NCI-H1436 (cell line): Measurements from ENCODE around the gene NOX3.

Source experiments
- DNase-seq: peaks from one replicate; lab custom pipeline; 2025; lab: John Stamatoyannopoulos, UW

Gene NOX3

GRCh38 chr6:155434096-155434495, 21.5 kb downstream of the NOX3 start:
- no peak for DNase-seq

- DNase-seq: no peak
Observed at GRCh38 chr6:155432293-155432692, 23.3 kb downstream of the NOX3 start.

GRCh38 chr6:155429321-155429893, 26.2 kb downstream of the NOX3 start:
- DNase-seq: no peak

- DNase-seq: no peak
Observed at GRCh38 chr6:155426408-155426945, 29.2 kb downstream of the NOX3 start.

GRCh38 chr6:155424181-155424580, 31.5 kb downstream of the NOX3 start:
- DNase-seq: no peak

GRCh38 chr6:155422635-155423034, 33.0 kb downstream of the NOX3 start:
- DNase-seq: no peak

DNA sequence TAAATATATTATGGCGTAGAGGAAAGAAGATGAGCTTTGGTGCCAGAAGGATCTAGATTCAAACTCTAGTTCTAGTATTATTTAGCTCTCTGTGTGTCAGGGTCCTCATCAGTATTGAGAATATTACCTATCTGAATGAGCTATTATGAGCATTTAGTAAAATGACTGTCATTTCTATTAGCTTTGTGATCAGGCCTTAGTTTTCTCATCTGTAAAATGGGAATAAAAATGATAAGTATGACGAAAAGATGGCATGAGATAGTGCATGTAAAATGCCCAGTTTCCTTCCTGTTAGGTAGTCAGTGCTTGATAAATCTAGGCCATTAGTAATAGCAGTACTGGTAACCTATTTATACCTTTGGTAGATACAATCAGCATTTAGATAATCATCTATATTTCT, 35.1 kb downstream of the NOX3 start:
- DNase-seq: no peak

DNA sequence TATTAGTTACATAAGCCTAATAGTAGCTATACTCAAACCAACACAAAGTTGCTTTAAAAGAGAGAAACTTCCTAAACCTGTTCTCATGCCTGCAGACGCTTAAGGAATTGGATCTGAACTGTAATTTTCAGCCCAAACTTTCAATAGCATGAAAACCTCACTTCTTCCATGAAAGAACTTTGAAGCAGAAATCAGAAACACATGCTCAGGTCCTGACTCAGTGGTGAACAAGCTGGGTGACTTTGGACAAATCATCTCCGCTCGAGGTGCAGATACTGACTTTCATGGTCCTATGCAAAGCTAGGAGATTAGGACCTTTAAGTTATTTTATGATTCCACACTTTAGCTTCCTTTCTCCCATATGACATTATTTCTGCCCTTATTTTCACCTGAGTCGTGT, 36.5 kb downstream of the NOX3 start:
- no peak for DNase-seq

DNA sequence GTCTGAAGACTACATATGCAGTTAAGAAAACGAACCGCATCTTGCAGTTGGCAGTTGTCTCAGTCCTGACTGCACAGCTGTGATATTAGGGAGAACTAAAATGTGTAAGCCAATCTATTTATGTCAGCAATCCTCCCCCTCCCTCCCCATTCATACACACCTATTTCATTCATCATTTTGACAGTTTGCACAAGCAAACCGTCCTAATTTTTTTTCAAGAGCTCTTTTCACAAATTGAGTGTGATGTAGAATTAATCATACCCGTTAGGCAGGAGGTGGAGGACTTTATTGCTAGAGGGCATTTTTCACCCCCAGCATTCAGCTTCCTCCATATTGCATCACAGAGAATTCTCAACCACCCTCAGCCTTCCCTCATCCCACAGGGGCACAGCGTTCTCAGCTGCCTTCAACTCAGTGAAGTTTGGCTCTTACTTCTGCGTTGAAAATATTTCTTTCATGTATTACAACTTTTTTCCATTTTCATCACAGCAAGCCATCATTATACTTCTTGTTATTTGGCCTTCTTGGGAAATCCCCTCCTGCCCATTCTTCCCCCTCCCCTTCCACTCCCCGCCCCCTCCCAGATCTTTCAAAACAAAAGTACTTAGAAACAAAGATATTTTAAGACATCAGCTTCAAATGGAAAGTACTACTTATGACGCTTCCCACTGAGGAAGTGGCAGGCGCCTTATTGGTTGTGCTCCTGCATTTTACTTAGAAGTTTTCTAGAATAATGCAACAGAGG, 37.5 kb downstream of the NOX3 start:
- peak; percentile 74 for DNase-seq

GRCh38 chr6:155417454-155417853, 38.2 kb downstream of the NOX3 start:
- DNase-seq: no peak

- no peak for DNase-seq
Observed at GRCh38 chr6:155415953-155416352, 39.7 kb downstream of the NOX3 start.

GRCh38 chr6:155414049-155414448, 41.6 kb downstream of the NOX3 start:
- no peak for DNase-seq

- no peak for DNase-seq
Observed at GRCh38 chr6:155412335-155412734, 43.3 kb downstream of the NOX3 start.

GRCh38 chr6:155411154-155412052, 44.2 kb downstream of the NOX3 start:
- no peak for DNase-seq

- no peak for DNase-seq
Observed at GRCh38 chr6:155409391-155409790, 46.2 kb downstream of the NOX3 start.

- DNase-seq: no peak
Observed at GRCh38 chr6:155408981-155409380, 46.7 kb downstream of the NOX3 start.

GRCh38 chr6:155408231-155408630, 47.4 kb downstream of the NOX3 start:
- no peak for DNase-seq

GRCh38 chr6:155406801-155407200, 48.8 kb downstream of the NOX3 start:
- DNase-seq: no peak

DNA sequence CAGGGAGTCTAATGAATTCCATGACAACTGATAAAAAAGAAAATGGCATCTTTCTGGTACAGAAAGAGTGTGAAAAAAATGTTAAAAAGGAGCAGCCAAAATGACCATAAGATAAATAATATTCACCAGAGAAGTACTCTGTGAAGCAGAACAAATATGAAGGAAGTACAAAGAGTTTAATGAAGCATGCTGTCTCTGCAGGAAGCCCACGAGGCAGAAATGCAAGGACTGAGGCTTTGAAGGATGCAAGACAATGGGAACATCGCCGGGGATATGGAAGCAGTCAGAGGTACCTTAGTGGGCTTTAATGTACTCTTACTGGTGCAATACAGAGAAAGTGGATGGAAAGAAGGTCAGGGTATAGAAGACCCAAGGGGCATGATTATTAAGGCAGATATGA, 50.7 kb downstream of the NOX3 start:
- DNase-seq: no peak

DNA sequence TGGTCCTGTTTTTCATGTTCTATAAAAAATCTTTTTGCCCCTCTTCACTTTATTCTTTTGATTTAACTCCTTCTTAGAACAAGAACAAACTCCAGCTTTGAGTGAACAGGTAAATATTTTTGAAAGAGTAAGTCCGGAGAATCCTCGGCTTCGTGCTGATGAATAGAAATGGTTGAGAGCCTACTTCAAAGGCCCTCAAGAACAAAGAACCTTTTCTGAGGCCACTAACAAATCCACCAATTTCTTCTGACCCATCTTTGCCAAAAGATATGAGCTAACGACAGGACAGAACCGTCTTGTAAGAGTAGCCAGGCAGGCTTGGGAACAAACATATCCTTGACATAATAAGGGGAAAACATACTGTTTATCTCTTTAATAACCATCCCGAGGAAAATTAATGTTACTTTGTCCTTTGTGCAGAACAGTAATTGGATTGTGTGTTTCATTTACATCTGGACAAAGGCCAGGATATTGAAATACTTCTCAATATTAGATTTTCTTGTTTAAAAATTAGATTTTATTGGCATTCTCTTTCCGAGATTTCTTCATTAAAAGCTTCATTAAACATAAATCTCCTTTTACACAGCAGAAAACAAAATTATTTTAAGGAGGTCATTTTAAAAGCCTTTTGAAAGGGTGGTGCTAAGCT, 52.9 kb downstream of the NOX3 start:
- DNase-seq: no peak

DNA sequence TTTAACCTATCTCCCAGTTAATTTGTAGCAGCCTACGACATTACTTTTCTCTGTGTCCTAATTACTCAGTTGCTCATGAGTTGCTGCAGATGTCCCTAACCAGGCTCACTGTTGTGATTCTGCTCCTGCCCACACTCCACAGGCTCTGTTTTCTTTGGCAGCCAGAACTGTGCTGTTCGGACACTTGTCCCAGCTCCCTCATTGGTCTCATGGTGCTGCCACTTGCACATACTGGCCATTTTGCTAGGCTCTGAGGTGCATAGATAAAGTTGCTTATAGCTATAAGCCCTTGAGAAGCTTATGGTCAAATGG, 55.0 kb downstream of the NOX3 start:
- DNase-seq: no peak
